Ascending aorta (tissue), 2 donors: ENCODE results near the gene USP47. TPM values are rescaled to one million over a fixed set of nuclear protein-coding genes. Genes with fewer than 3 reads are reported as not detected.

Experiments
- DNase-seq, 2 donors: peaks; one replicate each; pipeline ENCODE4 v3.0.0-alpha.2; 2019; ENCODE audit warnings: low spot score in 2 of 2
- H3K27ac ChIP-seq, 2 donors: fragments of 200-600 bp; sonication (generic); one replicate each; pipeline ENCODE4 v1.5.1; 2016 to 2017; ENCODE audit warnings: mild to moderate bottlenecking in 1 of 2
- H3K27me3 ChIP-seq: fragments of 200-600 bp; sonication (generic); one replicate; pipeline ENCODE4 v1.5.1; 2017
- H3K36me3 ChIP-seq, 2 donors: fragments of 200-600 bp; sonication (generic); one replicate each; pipeline ENCODE4 v1.5.1; 2016
- H3K4me1 ChIP-seq, 2 donors: fragments of 200-600 bp; sonication (generic); one replicate each; pipeline ENCODE4 v1.5.1; 2016 to 2017; ENCODE audit warnings: mild to moderate bottlenecking in 1 of 2
- H3K4me3 ChIP-seq, 2 donors: fragments of 200-600 bp; sonication (generic); one replicate each; pipeline ENCODE4 v1.5.1; 2016 to 2017; ENCODE audit warnings: mild to moderate bottlenecking in 1 of 2
- H3K9me3 ChIP-seq, 2 donors: fragments of 200-600 bp; sonication (generic); one replicate each; pipeline ENCODE4 v1.5.1; 2016
- CTCF ChIP-seq, 3 experiments: fragments of 200-600 bp in 2 of 3; fragments of 450-650 bp in 1 of 3; sonication (generic) in 2 of 3; IDR thresholded peaks; one replicate each; pipeline ENCODE4 v1.5.1; 2016 to 2019; ENCODE audit warnings: antibody characterized with exemption in 3 of 3, mild to moderate bottlenecking in 1 of 3, moderate library complexity in 1 of 3
- intact Hi-C: fragments of 100-400 bp; cut with DNase I; formaldehyde crosslinking; loops from one replicate; pipeline ENCODE4 v1.15.1; 2023
- total RNA-seq: library from RNA; depleted of rRNA; stranded (reverse); fragments of >200 nt; gene quantifications from one replicate; pipeline ENCODE4 v1.1.0, GENCODE V29; 2016

USP47 gene
- total RNA-seq, 1 donor from 2014 or later = 18.2 TPM

DNA sequence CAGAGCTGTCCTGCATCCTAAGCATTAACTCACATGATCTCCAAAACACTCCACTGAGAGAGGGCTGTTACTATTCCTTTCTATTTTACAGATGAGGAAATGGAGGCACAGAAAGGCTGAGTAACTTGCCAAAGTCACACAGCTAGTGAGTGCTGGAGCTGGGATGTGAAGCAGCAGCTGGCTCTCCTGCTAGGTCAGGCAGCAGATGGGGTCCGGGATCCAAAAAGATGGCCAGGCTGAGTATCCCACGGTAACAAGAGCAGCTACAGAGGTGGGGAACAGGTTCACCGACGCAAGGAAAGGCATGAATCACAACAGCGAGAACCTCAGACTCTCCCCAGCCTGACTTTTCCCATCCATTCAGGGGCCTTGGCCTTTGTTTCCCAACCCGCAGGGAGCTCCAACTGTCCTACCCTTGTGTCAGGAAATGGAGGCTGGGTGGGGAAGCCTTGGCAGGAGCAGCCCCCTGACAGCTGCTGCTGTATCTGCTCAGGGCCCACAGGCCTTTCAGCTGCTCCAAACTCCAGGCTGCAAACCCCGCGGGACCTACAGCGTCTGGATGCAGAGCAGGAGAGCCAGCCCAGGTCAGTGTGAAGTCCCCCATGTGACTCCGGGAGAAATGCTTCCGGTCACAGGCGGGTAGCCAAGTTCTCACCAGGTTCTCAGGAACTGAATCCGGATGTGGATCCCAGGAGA lies 137.2 kb downstream of the USP47 start:
- Histone ChIP-seq H3K4me3 (no peak overlapping the region), H3K27ac (peak overlapping the region; percentile 81 to 83), H3K4me1 (peaks cover 28 to 85% of the 10 kb centered on the region in 2 donors), H3K27me3 (no peaks in the 10 kb centered on the region), H3K36me3 (no peaks in the 10 kb centered on the region), H3K9me3 (no peaks in the 10 kb centered on the region)
- DNase-seq = peak in 1 of 2 donors; percentile 86
- intact Hi-C loops = loop anchor here (10.0 kb wide), 1 partner anchor 306 kb away; no protein-coding TSS in a partner anchor
- no peak for TF ChIP-seq CTCF (IDR thresholded peaks at IDR 0.05)

DNA sequence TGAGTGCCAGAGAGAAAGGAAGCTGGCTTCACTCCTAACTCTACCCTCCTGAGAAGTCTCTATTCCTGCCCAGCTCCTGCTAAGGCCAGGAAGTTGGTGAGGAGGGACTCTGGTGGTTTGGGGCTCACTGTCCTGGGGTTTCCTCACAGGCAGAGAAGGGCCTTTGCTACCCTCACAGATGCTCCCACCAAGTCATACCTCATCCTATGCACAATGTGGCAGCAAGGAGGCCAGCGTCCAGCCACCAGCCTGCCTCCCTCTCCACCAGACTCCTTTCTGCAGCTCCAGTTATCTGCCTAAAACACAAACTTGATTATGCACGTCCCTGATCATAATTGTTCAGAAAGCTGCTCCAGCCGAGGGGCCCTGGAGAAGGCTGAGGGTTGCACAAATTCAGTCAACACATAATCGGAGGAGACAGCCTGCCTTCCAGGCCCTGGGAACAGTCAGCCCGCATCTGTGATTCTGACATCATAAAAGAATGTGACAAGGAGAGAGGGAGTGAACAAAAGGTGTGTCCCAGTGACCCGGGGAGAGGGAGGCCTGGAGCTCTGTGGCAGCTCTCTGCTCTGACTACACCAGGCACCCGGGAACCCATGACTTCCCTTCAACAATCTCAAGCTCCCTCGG lies 137.8 kb downstream of the USP47 start:
- H3K4me1 ChIP-seq = peaks cover 27 to 79% of the 10 kb centered on the region in 2 donors

DNA sequence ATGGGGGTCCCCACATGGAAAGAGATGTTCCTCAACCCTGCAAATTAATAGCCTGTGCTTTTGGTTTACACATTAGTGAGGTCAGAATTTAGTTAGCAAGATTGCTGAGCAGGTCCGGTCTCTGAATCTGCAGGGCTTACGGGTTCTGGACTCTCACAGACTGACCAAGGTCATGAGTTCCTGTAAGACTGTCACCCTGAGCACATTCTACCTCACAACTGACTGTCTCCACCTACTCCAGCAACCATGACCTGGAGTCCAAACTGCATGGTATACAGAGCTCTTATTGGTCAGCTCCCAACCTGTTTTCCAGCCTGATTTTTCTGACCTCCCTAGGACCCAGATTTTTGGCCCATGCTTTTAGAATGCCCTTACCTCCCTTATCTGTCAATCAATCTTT lies 138.4 kb downstream of the USP47 start:
- H3K36me3 ChIP-seq = no peaks in the 10 kb centered on the region
- DNase-seq = no peak
- H3K27ac ChIP-seq = peak overlapping the region; percentile 81 to 83
- no peaks in the 10 kb centered on the region for H3K9me3 ChIP-seq
- intact Hi-C loops = no loop called here
- no peak overlapping the region for H3K4me3 ChIP-seq
- H3K4me1 ChIP-seq = peaks cover 27 to 75% of the 10 kb centered on the region in 2 donors
- H3K27me3 ChIP-seq = no peaks in the 10 kb centered on the region
- no peak for TF ChIP-seq CTCF (IDR thresholded peaks at IDR 0.05)

More for the DNA sequence above, 137.8 kb downstream of the USP47 start:
- intact Hi-C loops = loop anchor here (10.0 kb wide), 1 partner anchor 305 kb away; no protein-coding TSS in a partner anchor
- H3K27me3 ChIP-seq = no peaks in the 10 kb centered on the region
- H3K4me3 ChIP-seq = no peak overlapping the region
- peak overlapping the region; percentile 81 to 83 for H3K27ac ChIP-seq
- H3K9me3 ChIP-seq = no peaks in the 10 kb centered on the region
- no peaks in the 10 kb centered on the region for H3K36me3 ChIP-seq
- peak in 1 of 2 donors; percentile 83 for DNase-seq
- TF ChIP-seq CTCF (IDR thresholded peaks at IDR 0.05) = no peak

- intact Hi-C loops = no loop called here
- DNase-seq = peak in 1 of 2 donors; percentile 60
- Histone ChIP-seq H3K36me3 (no peaks in the 10 kb centered on the region), H3K9me3 (no peaks in the 10 kb centered on the region), H3K27me3 (no peaks in the 10 kb centered on the region), H3K4me3 (no peak overlapping the region), H3K27ac (peak overlapping the region; percentile 81 to 83), H3K4me1 (peaks cover 25 to 72% of the 10 kb centered on the region in 2 donors)
- TF ChIP-seq CTCF (IDR thresholded peaks at IDR 0.05) = no peak
Measured at GRCh38 chr11:11980841-11981308, 139.1 kb downstream of the USP47 start.

- no peak for TF ChIP-seq CTCF (IDR thresholded peaks at IDR 0.05)
- H3K4me1 ChIP-seq = peaks cover 25 to 72% of the 10 kb centered on the region in 2 donors
- H3K27me3 ChIP-seq = no peaks in the 10 kb centered on the region
- H3K9me3 ChIP-seq = no peaks in the 10 kb centered on the region
- DNase-seq = peak in 1 of 2 donors; percentile 65
- H3K36me3 ChIP-seq = no peaks in the 10 kb centered on the region
- peak overlapping the region; percentile 81 to 83 for H3K27ac ChIP-seq
- intact Hi-C loops = no loop called here
- H3K4me3 ChIP-seq = no peak overlapping the region
Measured at GRCh38 chr11:11981364-11981763, 139.6 kb downstream of the USP47 start.
